ENCODE results near the gene UBE2J2.

- TF ChIP-seq CTCF (IDR thresholded peaks at IDR 0.05) (no peak), ZFX (IDR thresholded peaks at IDR 0.05; ENCODE audit: borderline replicate concordance) (no peak)
These were observed 14.6 kb downstream of the UBE2J2 start for GRCh38 chr1:1259119-1259488.
